IMR-90 (cell line): ENCODE measurements around the gene KCNAB2. TPM values are rescaled to one million over a fixed set of nuclear protein-coding genes. Genes with fewer than 3 reads are reported as not detected.

Source experiments
- ATAC-seq: fragments of 200-7000 bp; cut with Tn5 transposase; 2 replicates; pipeline ENCODE4 v1.9.1; 2020; ENCODE audit warnings: low read depth, mild to moderate bottlenecking, moderate library complexity
- BruUV-seq: library from RNA; stranded (reverse); fragments of 400-500 nt; replicated peaks from 2 replicates; lab custom pipeline; 2021; lab: Mats Ljungman, UMichigan
- CTCF ChIA-PET: fragments of 300-600 bp; formaldehyde crosslinking; extraction: SDS; loops from one replicate; lab custom pipeline; 2021; ENCODE audit warnings: antibody characterized with exemption; lab: Yijun Ruan, JAX
- POLR2A ChIA-PET: fragments of 300-600 bp; sonication (Branson Sonifier 250); formaldehyde crosslinking; loops from one replicate; lab custom pipeline; 2022; ENCODE audit warnings: antibody characterized with exemption; ENCODE audit not compliant: unreplicated experiment; lab: Charles Lee
- DNase-seq: peaks from one replicate; pipeline ENCODE4 v3.0.0; 2013
- H2AFZ ChIP-seq: replicated peaks from 2 replicates; pipeline ENCODE3; 2013; ENCODE audit warnings: low read length, mild to moderate bottlenecking; ENCODE audit not compliant: poor library complexity
- H2AK5ac ChIP-seq: 2 replicates; pipeline ENCODE4 v1.6.1; 2013; ENCODE audit warnings: low read depth, low read length, inconsistent platforms
- H2AK9ac ChIP-seq: replicated peaks from 2 replicates; pipeline ENCODE3; 2013; ENCODE audit warnings: mild to moderate bottlenecking, low read depth, low read length, moderate library complexity; ENCODE audit not compliant: poor library complexity
- H2BK120ac ChIP-seq: 2 replicates; pipeline ENCODE4 v1.6.1; 2013; ENCODE audit warnings: low read depth, low read length, inconsistent platforms
- H2BK15ac ChIP-seq: 3 replicates; pipeline ENCODE4 v1.6.1; 2013; ENCODE audit warnings: low read depth, low read length, inconsistent platforms
- H2BK20ac ChIP-seq: 2 replicates; pipeline ENCODE4 v1.6.1; 2013; ENCODE audit warnings: low read depth, mild to moderate bottlenecking, inconsistent platforms, low read length, moderate library complexity
- H2BK5ac ChIP-seq: 2 replicates; pipeline ENCODE4 v1.6.1; 2013; ENCODE audit warnings: mild to moderate bottlenecking, low read depth, low read length, inconsistent platforms; ENCODE audit not compliant: poor library complexity, severe bottlenecking
- H3K14ac ChIP-seq: replicated peaks from 2 replicates; pipeline ENCODE4 v1.6.1; 2013; ENCODE audit warnings: low read depth, low read length, inconsistent platforms
- H3K18ac ChIP-seq: 2 replicates; pipeline ENCODE4 v1.6.1; 2013; ENCODE audit warnings: low read depth, low read length, control low read depth
- H3K23ac ChIP-seq: 2 replicates; pipeline ENCODE4 v1.6.1; 2013; ENCODE audit warnings: low read depth, low read length, inconsistent platforms
- H3K27ac ChIP-seq: 2 replicates; pipeline ENCODE4 v1.5.1; 2013; ENCODE audit warnings: mild to moderate bottlenecking, control low read depth, low read length; ENCODE audit not compliant: insufficient read depth
- H3K27me3 ChIP-seq: 2 replicates; pipeline ENCODE4 v1.6.1; 2013; ENCODE audit warnings: low read length; ENCODE audit not compliant: control insufficient read depth, insufficient read depth
- H3K36me3 ChIP-seq: 2 replicates; pipeline ENCODE4 v1.6.1; 2013; ENCODE audit warnings: low read length, mixed read lengths; ENCODE audit not compliant: control insufficient read depth, insufficient read depth
- H3K4ac ChIP-seq: 2 replicates; pipeline ENCODE4 v1.6.1; 2013; ENCODE audit warnings: low read depth, low read length, inconsistent platforms
- H3K4me1 ChIP-seq: 2 replicates; pipeline ENCODE4 v1.6.1; 2013; ENCODE audit warnings: low read length, mixed read lengths; ENCODE audit not compliant: control insufficient read depth, insufficient read depth
- H3K4me2 ChIP-seq: 2 replicates; pipeline ENCODE4 v1.6.1; 2013; ENCODE audit warnings: low read depth, mild to moderate bottlenecking, control low read depth, low read length, moderate library complexity
- H3K4me3 ChIP-seq: 2 replicates; pipeline ENCODE4 v1.5.1; 2013; ENCODE audit warnings: low read depth, mild to moderate bottlenecking, control low read depth, low read length, moderate library complexity; ENCODE audit not compliant: insufficient read depth
- H3K56ac ChIP-seq: 2 replicates; pipeline ENCODE4 v1.6.1; 2013; ENCODE audit warnings: low read length, inconsistent platforms; ENCODE audit not compliant: insufficient read depth; ENCODE audit errors: extremely low read depth
- H3K79me1 ChIP-seq, 2 experiments: 2 replicates each; pipeline ENCODE4 v1.6.1; 2013; ENCODE audit warnings: low read length in 2 of 2, inconsistent platforms in 1 of 2, low read depth in 1 of 2
- H3K9ac ChIP-seq: 2 replicates; pipeline ENCODE4 v1.6.1; 2013; ENCODE audit warnings: low read depth, low read length, control low read depth
- H3K9me1 ChIP-seq: 2 replicates; pipeline ENCODE4 v1.6.1; 2013; ENCODE audit warnings: low read length, inconsistent platforms; ENCODE audit not compliant: insufficient read depth
- H3K9me3 ChIP-seq: 2 replicates; pipeline ENCODE4 v1.6.1; 2013; ENCODE audit warnings: low read length; ENCODE audit not compliant: control insufficient read depth, insufficient read depth
- H4K20me1 ChIP-seq: 2 replicates; pipeline ENCODE4 v1.6.1; 2013; ENCODE audit warnings: low read length, inconsistent platforms; ENCODE audit not compliant: insufficient read depth
- H4K5ac ChIP-seq: 2 replicates; pipeline ENCODE4 v1.6.1; 2013; ENCODE audit warnings: mild to moderate bottlenecking, low read depth, low read length, control low read depth
- H4K8ac ChIP-seq, 2 experiments: 2 replicates each; pipeline ENCODE4 v1.6.1; 2013; ENCODE audit warnings: low read depth in 2 of 2, low read length in 2 of 2, control low read depth in 1 of 2, inconsistent platforms in 1 of 2
- H4K91ac ChIP-seq: 2 replicates; pipeline ENCODE4 v1.6.1; 2013; ENCODE audit warnings: low read depth, low read length, inconsistent platforms; ENCODE audit not compliant: insufficient read depth
- BHLHE40 ChIP-seq: fragments of 150-350 bp; IDR thresholded peaks from 2 replicates; pipeline ENCODE4 v1.6.1; 2016; ENCODE audit warnings: mild to moderate bottlenecking, low read depth, low read length
- CEBPB ChIP-seq: IDR thresholded peaks from 2 replicates; pipeline ENCODE4 v1.6.1; 2012; ENCODE audit warnings: low read depth, low read length, improper control_type of control experiment
- CHD1 ChIP-seq: IDR thresholded peaks from 2 replicates; pipeline ENCODE4 v1.6.1; 2012; ENCODE audit warnings: low read depth, low read length, improper control_type of control experiment
- ELK1 ChIP-seq: fragments of 150-350 bp; IDR thresholded peaks from 2 replicates; pipeline ENCODE4 v1.6.1; 2016; ENCODE audit warnings: low read depth, mild to moderate bottlenecking, low read length, moderate library complexity, borderline replicate concordance
- FOS ChIP-seq: fragments of 150-350 bp; IDR thresholded peaks from 2 replicates; pipeline ENCODE4 v1.6.1; 2016; ENCODE audit warnings: low read depth, low read length
- MAFK ChIP-seq: IDR thresholded peaks from 2 replicates; pipeline ENCODE4 v1.6.1; 2012; ENCODE audit warnings: low read depth, low read length, improper control_type of control experiment
- MAZ ChIP-seq: IDR thresholded peaks from 2 replicates; pipeline ENCODE4 v1.6.1; 2012; ENCODE audit warnings: low read depth, mild to moderate bottlenecking, low read length, improper control_type of control experiment, moderate library complexity, borderline replicate concordance
- MXI1 ChIP-seq: IDR thresholded peaks from 2 replicates; pipeline ENCODE4 v1.6.1; 2012; ENCODE audit warnings: low read depth, mild to moderate bottlenecking, low read length, moderate library complexity, borderline replicate concordance
- NFE2L2 ChIP-seq: fragments of 150-350 bp; IDR thresholded peaks from 2 replicates; pipeline ENCODE4 v1.6.1; 2016; ENCODE audit warnings: low read depth, mild to moderate bottlenecking, low read length
- POLR2A ChIP-seq: IDR thresholded peaks from 2 replicates; pipeline ENCODE4 v1.6.1; 2012; ENCODE audit warnings: mild to moderate bottlenecking, low read depth, low read length
- RAD21 ChIP-seq: IDR thresholded peaks from 2 replicates; pipeline ENCODE4 v1.6.1; 2012; ENCODE audit warnings: low read length, improper control_type of control experiment
- RCOR1 ChIP-seq: IDR thresholded peaks from 2 replicates; pipeline ENCODE4 v1.6.1; 2012; ENCODE audit warnings: mild to moderate bottlenecking, low read length, improper control_type of control experiment; ENCODE audit not compliant: insufficient replicate concordance
- RFX5 ChIP-seq: IDR thresholded peaks from 2 replicates; pipeline ENCODE4 v1.8.0; 2012; ENCODE audit warnings: low read depth, mild to moderate bottlenecking, low read length, moderate library complexity
- SMC3 ChIP-seq: fragments of 150-350 bp; IDR thresholded peaks from 2 replicates; pipeline ENCODE4 v1.6.1; 2016; ENCODE audit warnings: low read depth, mild to moderate bottlenecking, antibody characterized with exemption, low read length, moderate library complexity
- WGBS, 2 experiments: methylation state at CpG; one replicate each; pipeline versions ENCODE4 v1.1.5 to v1.1.7; 2013; ENCODE audit warnings: missing lambda C conversion rate in 2 of 2; ENCODE audit not compliant: insufficient read length in 1 of 2; ENCODE audit errors: extremely low coverage in 2 of 2; 5-methylcytosine and 5-hydroxymethylcytosine counted together
- dilution Hi-C: fragments of 300-500 bp; cut with HindIII; formaldehyde crosslinking; loops from one replicate; pipeline ENCODE4 v1.14.3; 2018; ENCODE audit warnings: low sequenced_read_pairs; ENCODE audit not compliant: unreplicated experiment
- in situ Hi-C: fragments of 300-500 bp; cut with MboI; formaldehyde crosslinking; loops from 3 replicates; pipeline ENCODE4 v1.14.3; 2019; ENCODE audit warnings: low sequenced_read_pairs, inconsistent platforms, mixed read lengths
- intact Hi-C: fragments of 100-400 bp; cut with micrococcal nuclease; formaldehyde crosslinking; loops from 2 replicates; pipeline ENCODE4 v1.10.0; 2022
- polyA plus RNA-seq, 3 experiments: library from polyadenylated mRNA; depleted of rRNA; stranded (reverse); fragments of >200 nt; gene quantifications; 2 replicates each; pipeline ENCODE4 v1.2.3, GENCODE V29; 2012; ENCODE audit warnings: low replicate concordance in 1 of 3
- total RNA-seq: library from RNA; depleted of rRNA; stranded (reverse); fragments of >200 nt; gene quantifications from 2 replicates; pipeline ENCODE4 v1.2.3, GENCODE V29; 2012
- TF ChIP-seq, protein P1 (sequence below): conservative IDR thresholded peaks from 2 replicates; pipeline ENCODE4 v1.5.1; 2012; ENCODE audit warnings: mild to moderate bottlenecking, low read depth, low read length, improper control_type of control experiment
- TF ChIP-seq, protein P2 (sequence below): fragments of 150-350 bp; IDR thresholded peaks from 2 replicates; pipeline ENCODE4 v1.6.1; 2017; ENCODE audit warnings: mild to moderate bottlenecking, antibody characterized with exemption, low read length, low read depth

The KCNAB2 gene
- total and polyA plus RNA-seq, 2 of the 4 experiments (the other 2 are of a cell fraction) = 1.3 to 4.2 TPM

DNA sequence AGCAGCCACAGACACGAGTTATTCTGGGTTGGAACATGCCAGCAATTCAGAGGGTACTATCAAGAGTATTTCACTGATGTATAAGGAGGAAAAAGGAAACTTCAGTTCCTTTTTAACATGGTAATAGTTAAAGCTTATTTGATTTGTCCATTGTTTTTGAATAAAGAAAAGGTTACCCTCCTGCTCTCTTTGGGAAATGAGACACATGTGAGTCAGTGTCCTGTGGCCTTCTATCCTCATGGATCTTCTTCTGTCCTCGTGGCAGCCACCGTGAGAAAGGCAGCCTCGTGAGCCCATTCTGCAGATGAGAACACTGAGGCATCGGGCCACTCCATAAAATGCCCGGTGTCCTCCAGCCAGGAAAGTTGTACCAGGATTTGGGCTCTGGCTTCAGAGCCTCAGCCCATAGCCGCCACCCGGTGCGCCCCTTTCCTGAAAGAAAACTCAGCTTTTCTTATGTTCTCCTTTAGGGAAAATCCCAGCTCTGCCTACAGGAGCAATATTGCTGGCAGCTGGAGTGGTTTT lies 24.8 kb downstream of the KCNAB2 start:
- dilution Hi-C loops = no loop called here
- H3K23ac ChIP-seq = no peak overlapping the region
- H3K4me3 ChIP-seq = no peak overlapping the region
- no peaks in the 10 kb centered on the region for H3K9me1 ChIP-seq
- H3K4me2 ChIP-seq = no peak overlapping the region
- no peak overlapping the region for H2BK120ac ChIP-seq
- no peak overlapping the region for H3K56ac ChIP-seq
- no peak overlapping the region for H2AK9ac ChIP-seq
- H2BK15ac ChIP-seq = no peak overlapping the region
- in situ Hi-C loops = no loop called here
- no peaks in the 10 kb centered on the region for H3K36me3 ChIP-seq
- ChIA-PET CTCF (no interaction called here), POLR2A (no interaction called here)
- no peak overlapping the region for H2BK20ac ChIP-seq
- H4K5ac ChIP-seq = no peak overlapping the region
- no peak overlapping the region for H3K27ac ChIP-seq
- no peak overlapping the region for H2BK5ac ChIP-seq
- no peak overlapping the region for H3K9ac ChIP-seq
- H3K27me3 ChIP-seq = peaks cover 7% of the 10 kb centered on the region; the same call in 1 of the 2 replicates
- no peak overlapping the region for H4K91ac ChIP-seq
- H3K18ac ChIP-seq = no peak overlapping the region
- 83% methylated on average over 7 of the region's 9 CpGs; no CpG with 5 or more reads in 1 of the 2 experiments for WGBS, 2 experiments
- H4K8ac ChIP-seq = no peak overlapping the region
- no peak for DNase-seq
- no peak; the same call in 1 of the 2 replicates for ATAC-seq
- TF ChIP-seq MAZ (no peak), POLR2A (no peak), FOS (no peak), SMC3 (no peak), CHD1 (no peak), RFX5 (no peak), RAD21 (no peak), RCOR1 (no peak), MAFK (no peak), ELK1 (no peak), MXI1 (no peak), BHLHE40 (no peak), NFE2L2 (no peak), CEBPB (no peak)
- TF ChIP-seq, protein P1, sequence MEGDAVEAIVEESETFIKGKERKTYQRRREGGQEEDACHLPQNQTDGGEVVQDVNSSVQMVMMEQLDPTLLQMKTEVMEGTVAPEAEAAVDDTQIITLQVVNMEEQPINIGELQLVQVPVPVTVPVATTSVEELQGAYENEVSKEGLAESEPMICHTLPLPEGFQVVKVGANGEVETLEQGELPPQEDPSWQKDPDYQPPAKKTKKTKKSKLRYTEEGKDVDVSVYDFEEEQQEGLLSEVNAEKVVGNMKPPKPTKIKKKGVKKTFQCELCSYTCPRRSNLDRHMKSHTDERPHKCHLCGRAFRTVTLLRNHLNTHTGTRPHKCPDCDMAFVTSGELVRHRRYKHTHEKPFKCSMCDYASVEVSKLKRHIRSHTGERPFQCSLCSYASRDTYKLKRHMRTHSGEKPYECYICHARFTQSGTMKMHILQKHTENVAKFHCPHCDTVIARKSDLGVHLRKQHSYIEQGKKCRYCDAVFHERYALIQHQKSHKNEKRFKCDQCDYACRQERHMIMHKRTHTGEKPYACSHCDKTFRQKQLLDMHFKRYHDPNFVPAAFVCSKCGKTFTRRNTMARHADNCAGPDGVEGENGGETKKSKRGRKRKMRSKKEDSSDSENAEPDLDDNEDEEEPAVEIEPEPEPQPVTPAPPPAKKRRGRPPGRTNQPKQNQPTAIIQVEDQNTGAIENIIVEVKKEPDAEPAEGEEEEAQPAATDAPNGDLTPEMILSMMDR = no peak
- TF ChIP-seq, protein P2, sequence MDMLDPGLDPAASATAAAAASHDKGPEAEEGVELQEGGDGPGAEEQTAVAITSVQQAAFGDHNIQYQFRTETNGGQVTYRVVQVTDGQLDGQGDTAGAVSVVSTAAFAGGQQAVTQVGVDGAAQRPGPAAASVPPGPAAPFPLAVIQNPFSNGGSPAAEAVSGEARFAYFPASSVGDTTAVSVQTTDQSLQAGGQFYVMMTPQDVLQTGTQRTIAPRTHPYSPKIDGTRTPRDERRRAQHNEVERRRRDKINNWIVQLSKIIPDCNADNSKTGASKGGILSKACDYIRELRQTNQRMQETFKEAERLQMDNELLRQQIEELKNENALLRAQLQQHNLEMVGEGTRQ = no peak
- H3K4me1 ChIP-seq = no peaks in the 10 kb centered on the region
- no peaks in the 10 kb centered on the region for H3K79me1 ChIP-seq
- no peak overlapping the region for H2AFZ ChIP-seq
- no peak overlapping the region for H3K4ac ChIP-seq
- intact Hi-C loops = no loop called here
- BruUV-seq = no TSS peak
- no peaks in the 10 kb centered on the region for H4K20me1 ChIP-seq
- no peak overlapping the region for H3K14ac ChIP-seq
- no peak overlapping the region for H2AK5ac ChIP-seq
- no peaks in the 10 kb centered on the region for H3K9me3 ChIP-seq
